ENCODE measurements around the gene SLC25A21.
"Not testable (repeated sequence)": the region's sequence is repeated elsewhere in the genome, so short reads cannot be mapped to it uniquely, and the experiment has no call there.

Gene SLC25A21

DNA sequence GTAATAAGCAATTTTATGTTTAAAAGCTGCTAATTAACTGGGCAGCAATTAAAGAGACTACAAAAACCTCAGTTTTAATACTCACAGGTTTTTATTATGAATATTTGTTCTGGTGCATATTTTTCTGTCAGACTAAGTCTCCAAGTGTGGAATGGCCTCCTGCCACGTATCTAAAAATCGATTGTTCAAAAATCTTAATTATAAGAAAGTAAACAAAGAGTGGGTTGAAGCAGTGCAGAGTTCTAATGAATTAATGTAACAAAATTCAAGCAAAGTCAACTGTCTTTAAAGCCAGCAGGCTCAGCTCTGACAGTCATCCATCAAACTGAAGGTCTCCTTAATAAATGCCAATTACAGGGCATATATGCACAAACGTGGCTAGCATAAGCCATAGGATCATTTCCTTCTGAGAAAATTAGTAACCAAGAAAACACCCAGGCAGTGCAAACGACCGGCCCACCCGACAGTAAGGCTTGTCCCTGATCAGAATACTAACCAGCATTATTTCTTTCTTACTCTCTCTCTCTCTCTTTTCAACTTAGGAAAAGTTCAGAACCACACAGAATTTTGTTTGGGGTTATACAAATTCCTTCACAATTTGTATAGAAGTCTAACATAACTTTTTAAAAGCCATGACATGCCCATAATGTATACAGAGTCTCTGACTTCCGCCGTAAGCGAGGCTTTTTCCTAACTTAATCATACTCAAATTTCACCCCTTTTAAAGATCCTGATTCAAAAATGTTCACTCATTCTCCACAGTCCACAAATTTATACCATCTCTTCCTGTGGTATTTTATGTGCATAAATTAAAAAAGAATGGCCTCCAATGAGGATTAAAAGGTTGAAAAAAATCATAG, 83.8 kb downstream of the SLC25A21 start:
- TF ChIP-seq, protein P1, sequence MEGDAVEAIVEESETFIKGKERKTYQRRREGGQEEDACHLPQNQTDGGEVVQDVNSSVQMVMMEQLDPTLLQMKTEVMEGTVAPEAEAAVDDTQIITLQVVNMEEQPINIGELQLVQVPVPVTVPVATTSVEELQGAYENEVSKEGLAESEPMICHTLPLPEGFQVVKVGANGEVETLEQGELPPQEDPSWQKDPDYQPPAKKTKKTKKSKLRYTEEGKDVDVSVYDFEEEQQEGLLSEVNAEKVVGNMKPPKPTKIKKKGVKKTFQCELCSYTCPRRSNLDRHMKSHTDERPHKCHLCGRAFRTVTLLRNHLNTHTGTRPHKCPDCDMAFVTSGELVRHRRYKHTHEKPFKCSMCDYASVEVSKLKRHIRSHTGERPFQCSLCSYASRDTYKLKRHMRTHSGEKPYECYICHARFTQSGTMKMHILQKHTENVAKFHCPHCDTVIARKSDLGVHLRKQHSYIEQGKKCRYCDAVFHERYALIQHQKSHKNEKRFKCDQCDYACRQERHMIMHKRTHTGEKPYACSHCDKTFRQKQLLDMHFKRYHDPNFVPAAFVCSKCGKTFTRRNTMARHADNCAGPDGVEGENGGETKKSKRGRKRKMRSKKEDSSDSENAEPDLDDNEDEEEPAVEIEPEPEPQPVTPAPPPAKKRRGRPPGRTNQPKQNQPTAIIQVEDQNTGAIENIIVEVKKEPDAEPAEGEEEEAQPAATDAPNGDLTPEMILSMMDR (IDR thresholded peaks at IDR 0.05; ENCODE audit: insufficient read depth, low read depth, low read length, missing control alignments) = no peak
- DNase-seq (ENCODE audit: low read depth) = no peak

DNA sequence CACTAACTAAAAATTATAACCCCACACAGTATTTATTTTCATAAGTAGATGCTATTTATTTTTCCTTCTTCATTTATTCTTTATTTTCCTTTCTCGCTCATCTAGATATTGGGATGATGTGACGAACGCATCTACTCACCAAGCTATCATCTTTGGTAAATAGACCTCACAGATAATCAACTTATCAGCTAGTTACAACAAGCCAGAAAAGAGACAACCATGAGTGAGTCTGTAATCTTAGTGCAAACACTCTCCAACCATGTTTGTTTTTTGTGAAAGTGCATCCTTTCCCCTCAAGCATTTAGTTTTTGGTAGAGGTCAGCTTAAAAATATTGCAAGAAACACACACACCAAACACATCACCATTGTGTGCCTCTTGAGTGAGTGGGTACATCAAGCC, 84.9 kb downstream of the SLC25A21 start:
- TF ChIP-seq, protein P1 (IDR thresholded peaks at IDR 0.05; ENCODE audit: insufficient read depth, low read depth, low read length, missing control alignments) = no peak

More for the DNA sequence above, 83.8 kb downstream of the SLC25A21 start:
- no peak overlapping the region for H3K4me3 ChIP-seq (ENCODE audit: low read length)

DNA sequence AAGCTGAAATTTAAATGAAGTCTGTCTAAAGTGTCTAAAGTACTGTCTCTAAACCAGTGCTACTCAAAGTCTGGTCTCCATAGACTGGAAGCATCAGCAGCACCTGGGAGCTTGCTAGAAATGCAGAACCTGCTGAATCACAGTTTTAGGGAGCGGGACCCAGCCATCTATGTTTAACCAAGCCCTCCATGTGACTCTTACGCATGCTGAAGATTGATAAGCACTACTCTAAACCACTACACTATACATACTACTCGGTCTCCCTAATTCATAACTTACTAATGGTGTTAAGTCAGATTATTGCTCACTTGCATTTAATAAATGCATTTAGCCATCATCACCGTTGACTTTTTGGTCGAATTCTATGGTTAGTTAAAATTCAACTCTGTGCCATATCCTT, 88.8 kb downstream of the SLC25A21 start:
- TF ChIP-seq, protein P1 (IDR thresholded peaks at IDR 0.05; ENCODE audit: insufficient read depth, low read depth, low read length, missing control alignments) = no peak
- no peak overlapping the region for H3K4me3 ChIP-seq (ENCODE audit: low read length)
- no peak for DNase-seq (ENCODE audit: low read depth)

More for the DNA sequence above, 84.9 kb downstream of the SLC25A21 start:
- DNase-seq (ENCODE audit: low read depth) = no peak
- H3K4me3 ChIP-seq (ENCODE audit: low read length) = no peak overlapping the region

DNA sequence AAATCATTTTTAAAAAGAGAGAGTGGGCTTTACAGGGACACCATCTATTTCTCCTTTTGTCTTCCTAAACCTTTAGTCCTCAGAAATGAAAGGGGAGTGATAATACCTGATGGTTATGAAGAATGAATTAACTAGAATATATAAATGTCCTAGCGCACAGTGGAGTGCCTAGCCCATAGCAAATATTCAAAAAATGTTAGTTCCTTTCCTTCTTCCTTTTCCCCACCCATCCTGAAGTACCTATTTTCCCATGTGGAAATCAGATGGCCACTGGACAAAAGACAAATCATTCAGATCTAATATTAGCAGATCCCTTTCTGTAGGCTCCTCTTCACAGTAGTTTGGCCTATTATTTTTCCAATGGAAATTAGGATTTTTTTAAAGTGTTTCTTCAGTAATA, 90.0 kb downstream of the SLC25A21 start:
- TF ChIP-seq, protein P1 (IDR thresholded peaks at IDR 0.05; ENCODE audit: insufficient read depth, low read depth, low read length, missing control alignments) = no peak
- no peak overlapping the region for H3K4me3 ChIP-seq (ENCODE audit: low read length)
- DNase-seq (ENCODE audit: low read depth) = peak; percentile 4

DNA sequence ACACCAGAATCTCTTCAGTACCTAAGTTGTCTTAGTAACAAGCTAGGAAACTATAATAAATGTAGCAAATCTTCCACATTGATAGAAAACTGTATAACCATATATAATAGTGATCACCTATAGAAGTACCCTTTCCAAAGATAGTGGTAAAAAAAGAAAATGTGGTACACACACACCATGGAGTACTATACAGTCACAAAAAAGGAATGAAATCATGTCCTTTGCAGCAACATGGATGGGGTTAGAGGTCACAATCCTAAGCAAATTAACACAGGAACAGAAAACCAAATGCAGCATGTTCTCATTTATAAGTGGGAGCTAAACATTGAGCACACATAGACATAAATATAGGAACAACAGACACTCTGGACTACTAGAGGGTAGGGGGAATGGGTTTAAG, 90.5 kb downstream of the SLC25A21 start:
- DNase-seq (ENCODE audit: low read depth) = no peak
- H3K4me3 ChIP-seq (ENCODE audit: low read length) = no peak overlapping the region
- TF ChIP-seq, protein P1 (IDR thresholded peaks at IDR 0.05; ENCODE audit: insufficient read depth, low read depth, low read length, missing control alignments) = no peak

DNA sequence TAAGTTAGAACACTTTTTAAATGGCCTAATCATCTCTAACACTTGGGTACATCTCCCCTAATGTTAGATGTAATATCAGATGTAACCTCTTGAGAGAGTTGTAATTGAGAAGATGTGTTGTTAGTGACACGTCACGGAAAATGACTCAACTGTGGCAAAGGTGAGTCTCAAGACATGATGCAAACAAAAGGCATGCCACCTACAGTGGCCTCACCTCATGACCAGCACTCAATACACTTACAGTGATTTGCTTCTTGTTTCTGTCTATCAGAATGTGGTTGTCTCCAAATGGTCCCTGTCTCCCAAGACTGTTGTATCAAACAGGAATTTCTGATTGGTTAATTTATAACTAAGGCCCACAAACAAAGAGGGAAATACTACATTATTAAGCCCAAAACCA, 91.2 kb downstream of the SLC25A21 start:
- H3K4me3 ChIP-seq (ENCODE audit: low read length) = no peak overlapping the region
- DNase-seq (ENCODE audit: low read depth) = peak; percentile 98
- TF ChIP-seq, protein P1 (IDR thresholded peaks at IDR 0.05; ENCODE audit: insufficient read depth, low read depth, low read length, missing control alignments) = peak; percentile 4

DNA sequence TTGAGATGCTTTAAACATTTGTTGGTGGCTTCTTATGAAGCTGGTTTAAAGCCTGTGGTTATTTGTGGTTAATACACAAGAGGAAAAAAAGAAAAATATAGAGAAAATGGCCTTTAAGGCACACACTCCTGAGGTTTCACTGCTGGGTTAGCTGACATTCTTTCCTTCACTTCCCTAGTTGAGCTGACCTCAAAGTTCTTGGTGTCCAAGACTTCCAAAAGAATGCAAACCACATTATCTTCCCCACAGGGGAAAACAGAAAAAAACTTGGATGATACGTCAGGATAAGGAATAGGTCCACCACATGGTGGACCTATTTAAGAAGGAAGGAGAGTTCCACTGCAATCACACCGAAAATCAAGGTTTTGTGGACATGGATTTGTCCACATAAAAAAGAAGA, 94.3 kb downstream of the SLC25A21 start:
- TF ChIP-seq, protein P1 (IDR thresholded peaks at IDR 0.05; ENCODE audit: insufficient read depth, low read depth, low read length, missing control alignments) = no peak
- no peak overlapping the region for H3K4me3 ChIP-seq (ENCODE audit: low read length)
- DNase-seq (ENCODE audit: low read depth) = no peak

DNA sequence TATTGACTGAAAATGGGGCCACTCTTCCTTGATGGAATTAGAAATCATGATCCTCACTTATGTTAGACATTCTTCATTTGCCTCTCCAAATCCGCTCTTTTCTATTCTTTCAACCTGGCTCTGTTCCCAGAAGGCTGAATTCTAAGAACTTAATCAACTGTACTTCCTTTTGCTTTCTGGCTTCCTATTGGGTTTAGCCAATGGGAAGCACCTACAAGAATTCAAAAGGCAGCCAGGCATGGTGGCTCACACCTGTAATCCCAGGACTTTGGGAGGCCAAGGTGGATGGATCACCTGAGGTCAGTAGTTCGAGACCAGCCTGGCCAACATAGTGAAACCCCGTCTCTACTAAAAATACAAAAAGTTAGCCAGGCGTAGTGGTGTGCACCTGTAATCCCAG, 98.1 kb downstream of the SLC25A21 start:
- H3K4me3 ChIP-seq (ENCODE audit: low read length); DNase-seq (ENCODE audit: low read depth): not testable (repeated sequence)

Measured in epithelial cell of esophagus (primary cell).